Hepatocyte (in vitro differentiated cells): Measurements from ENCODE around the gene SRPK2. TPM values are rescaled to one million over a fixed set of nuclear protein-coding genes. Genes with fewer than 3 reads are reported as not detected.

Source experiments
- DNase-seq: peaks from one replicate; pipeline ENCODE4 v3.0.0-alpha.2; 2016; ENCODE audit warnings: low spot score
- H2AFZ ChIP-seq: fragments of 200-600 bp; sonication (generic); 2 replicates; pipeline ENCODE4 v1.6.0; 2016; ENCODE audit warnings: antibody characterized with exemption, mild to moderate bottlenecking
- H3K27ac ChIP-seq: fragments of 200-600 bp; sonication (generic); 2 replicates; pipeline ENCODE4 v1.5.1; 2016; ENCODE audit warnings: mild to moderate bottlenecking
- H3K27me3 ChIP-seq: fragments of 200-600 bp; sonication (generic); 2 replicates; pipeline ENCODE4 v1.6.1; 2016
- H3K36me3 ChIP-seq: fragments of 200-600 bp; sonication (generic); replicated peaks from 2 replicates; pipeline ENCODE4 v1.5.1; 2016; ENCODE audit warnings: low read depth; ENCODE audit not compliant: insufficient read depth
- H3K4me1 ChIP-seq: fragments of 200-600 bp; sonication (generic); 2 replicates; pipeline ENCODE4 v1.5.1; 2016; ENCODE audit warnings: mild to moderate bottlenecking, moderate library complexity; ENCODE audit not compliant: insufficient read depth
- H3K4me2 ChIP-seq: fragments of 200-600 bp; sonication (generic); 2 replicates; pipeline ENCODE4 v1.6.0; 2016
- H3K4me3 ChIP-seq: fragments of 200-600 bp; sonication (generic); 2 replicates; pipeline ENCODE4 v1.5.1; 2016; ENCODE audit warnings: mild to moderate bottlenecking
- H3K79me2 ChIP-seq: fragments of 200-600 bp; sonication (generic); 2 replicates; pipeline ENCODE4 v1.6.0; 2017; ENCODE audit warnings: mild to moderate bottlenecking
- H3K9me2 ChIP-seq: fragments of 200-600 bp; sonication (generic); replicated peaks from 2 replicates; pipeline ENCODE4 v1.6.0; 2017; ENCODE audit warnings: mild to moderate bottlenecking; ENCODE audit not compliant: insufficient read depth
- H3K9me3 ChIP-seq: fragments of 200-600 bp; sonication (generic); 2 replicates; pipeline ENCODE4 v1.5.1; 2016; ENCODE audit warnings: low read depth, mild to moderate bottlenecking
- H4K20me1 ChIP-seq: fragments of 200-600 bp; sonication (generic); 2 replicates; pipeline ENCODE4 v1.6.0; 2016; ENCODE audit warnings: mild to moderate bottlenecking; ENCODE audit not compliant: insufficient read depth, poor library complexity, severe bottlenecking
- EZH2 ChIP-seq: fragments of 200-600 bp; sonication (generic); IDR thresholded peaks from 2 replicates; pipeline ENCODE4 v1.6.1; 2016; ENCODE audit warnings: antibody characterized with exemption, mild to moderate bottlenecking, borderline replicate concordance
- EZH2phosphoT487 ChIP-seq: fragments of 200-600 bp; sonication (generic); IDR thresholded peaks from one replicate; pipeline ENCODE4 v1.6.1; 2018; ENCODE audit warnings: antibody characterized with exemption, mild to moderate bottlenecking, low read depth, moderate library complexity; ENCODE audit not compliant: unreplicated experiment, severe bottlenecking
- WGBS: methylation state at CpG from one replicate; pipeline ENCODE4 v1.1.6; 2016; ENCODE audit warnings: low lambda C conversion rate; ENCODE audit errors: missing lambda C conversion rate; 5-methylcytosine and 5-hydroxymethylcytosine counted together
- polyA plus RNA-seq: library from polyadenylated mRNA; unstranded; fragments of >200 nt; fragmentation: Nextera tagmentation; extraction: Ambion mirVana; gene quantifications from 2 replicates; pipeline ENCODE4 v1.2.1, GENCODE V29; 2016
- total RNA-seq: library from RNA; depleted of rRNA; stranded (reverse); fragments of >200 nt; gene quantifications from 2 replicates; pipeline ENCODE4 v1.2.3, GENCODE V29; 2014
- TF ChIP-seq, protein P1 (sequence below): fragments of 200-600 bp; sonication (generic); IDR thresholded peaks from 2 replicates; pipeline ENCODE4 v1.5.1; 2016; ENCODE audit warnings: antibody characterized with exemption, mild to moderate bottlenecking; ENCODE audit not compliant: poor library complexity

The SRPK2 gene
- total and polyA plus RNA-seq, 2 experiments from 2014 or later: 41.4 to 46.1 TPM

DNA sequence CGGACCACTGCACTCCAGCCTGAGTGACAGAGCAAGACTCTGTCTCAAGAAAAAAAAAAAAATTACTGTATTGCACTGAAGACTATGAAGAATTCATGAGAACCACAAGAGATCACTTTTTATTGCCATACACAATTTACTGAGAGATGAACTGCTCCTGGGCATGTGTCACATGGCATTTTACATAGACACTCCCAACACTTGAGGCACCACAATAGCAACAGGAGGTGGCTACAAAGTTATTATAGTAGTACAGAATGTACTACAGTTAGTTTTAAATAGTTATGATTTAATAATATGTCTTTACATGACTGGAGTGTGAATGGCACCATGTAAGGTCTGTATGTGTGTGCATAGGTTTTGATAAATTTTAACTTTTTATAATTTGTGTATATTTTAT lies 304.1 kb downstream of the SRPK2 start:
- peaks cover 10% of the 10 kb centered on the region for H4K20me1 ChIP-seq
- H3K9me2 ChIP-seq: no peaks in the 10 kb centered on the region
- no peak overlapping the region for H3K4me3 ChIP-seq
- no peak overlapping the region for H3K27ac ChIP-seq
- H3K27me3 ChIP-seq: no peaks in the 10 kb centered on the region
- no peak for DNase-seq
- H3K4me2 ChIP-seq: no peak overlapping the region
- no peak overlapping the region for H2AFZ ChIP-seq
- H3K36me3 ChIP-seq: no peaks in the 10 kb centered on the region
- no peaks in the 10 kb centered on the region for H3K9me3 ChIP-seq
- TF ChIP-seq EZH2: no peak
- TF ChIP-seq EZH2phosphoT487: no peak
- TF ChIP-seq, protein P1, sequence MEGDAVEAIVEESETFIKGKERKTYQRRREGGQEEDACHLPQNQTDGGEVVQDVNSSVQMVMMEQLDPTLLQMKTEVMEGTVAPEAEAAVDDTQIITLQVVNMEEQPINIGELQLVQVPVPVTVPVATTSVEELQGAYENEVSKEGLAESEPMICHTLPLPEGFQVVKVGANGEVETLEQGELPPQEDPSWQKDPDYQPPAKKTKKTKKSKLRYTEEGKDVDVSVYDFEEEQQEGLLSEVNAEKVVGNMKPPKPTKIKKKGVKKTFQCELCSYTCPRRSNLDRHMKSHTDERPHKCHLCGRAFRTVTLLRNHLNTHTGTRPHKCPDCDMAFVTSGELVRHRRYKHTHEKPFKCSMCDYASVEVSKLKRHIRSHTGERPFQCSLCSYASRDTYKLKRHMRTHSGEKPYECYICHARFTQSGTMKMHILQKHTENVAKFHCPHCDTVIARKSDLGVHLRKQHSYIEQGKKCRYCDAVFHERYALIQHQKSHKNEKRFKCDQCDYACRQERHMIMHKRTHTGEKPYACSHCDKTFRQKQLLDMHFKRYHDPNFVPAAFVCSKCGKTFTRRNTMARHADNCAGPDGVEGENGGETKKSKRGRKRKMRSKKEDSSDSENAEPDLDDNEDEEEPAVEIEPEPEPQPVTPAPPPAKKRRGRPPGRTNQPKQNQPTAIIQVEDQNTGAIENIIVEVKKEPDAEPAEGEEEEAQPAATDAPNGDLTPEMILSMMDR: no peak
- H3K79me2 ChIP-seq: peaks cover 35% of the 10 kb centered on the region
- WGBS: 100% methylated on average over 1 of the region's 1 CpG
- no peaks in the 10 kb centered on the region for H3K4me1 ChIP-seq

DNA sequence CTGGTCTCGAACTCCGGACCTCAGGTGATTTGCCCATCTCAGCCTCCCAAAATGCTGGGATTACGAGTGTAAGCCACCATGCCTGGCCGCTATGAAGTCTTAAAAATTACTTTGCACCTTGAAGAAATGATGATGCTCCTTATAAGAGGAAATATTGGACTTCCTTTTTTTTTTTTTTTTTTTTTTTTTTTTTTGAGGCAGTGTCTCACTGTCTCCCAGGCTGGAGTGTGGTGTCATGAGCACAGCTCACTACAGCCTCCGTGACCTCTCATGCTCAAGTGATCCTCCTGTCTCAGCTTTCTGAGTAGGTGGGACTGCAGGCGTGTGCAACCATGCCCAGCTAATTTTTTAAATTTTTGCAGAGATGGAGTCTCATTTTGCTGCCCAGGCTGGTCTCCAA lies 309.4 kb downstream of the SRPK2 start:
- peaks cover 27% of the 10 kb centered on the region for H3K79me2 ChIP-seq
- no peaks in the 10 kb centered on the region for H3K9me3 ChIP-seq
- no peaks in the 10 kb centered on the region for H3K27me3 ChIP-seq
- no peak for DNase-seq
- no peak overlapping the region for H3K4me3 ChIP-seq
- H3K27ac ChIP-seq: no peak overlapping the region
- TF ChIP-seq EZH2: no peak
- TF ChIP-seq EZH2phosphoT487: no peak
- TF ChIP-seq, protein P1: no peak
- WGBS: 97% methylated on average over 6 of the region's 6 CpGs
- H2AFZ ChIP-seq: no peak overlapping the region
- no peaks in the 10 kb centered on the region for H3K9me2 ChIP-seq
- no peaks in the 10 kb centered on the region for H3K4me1 ChIP-seq
- H3K4me2 ChIP-seq: no peak overlapping the region
- no peaks in the 10 kb centered on the region for H3K36me3 ChIP-seq
- H4K20me1 ChIP-seq: peaks cover 4% of the 10 kb centered on the region

GRCh38 chr7:105073143-105073542 lies 315.6 kb downstream of the SRPK2 start:
- peaks cover 53% of the 10 kb centered on the region for H3K79me2 ChIP-seq
- 90% methylated on average over 1 of the region's 1 CpG for WGBS

More at GRCh38 chr7:105073143-105073542, 315.6 kb downstream of the SRPK2 start:
- no peaks in the 10 kb centered on the region for H3K9me3 ChIP-seq
- no peak for DNase-seq
- H3K4me3 ChIP-seq: no peak overlapping the region
- H3K27me3 ChIP-seq: no peaks in the 10 kb centered on the region
- H3K9me2 ChIP-seq: no peaks in the 10 kb centered on the region
- TF ChIP-seq EZH2 (no peak), EZH2phosphoT487 (no peak)
- TF ChIP-seq, protein P1: no peak
- no peaks in the 10 kb centered on the region for H3K36me3 ChIP-seq
- H3K27ac ChIP-seq: no peak overlapping the region
- H4K20me1 ChIP-seq: no peaks in the 10 kb centered on the region
- no peaks in the 10 kb centered on the region for H3K4me1 ChIP-seq
- H2AFZ ChIP-seq: no peak overlapping the region
- H3K4me2 ChIP-seq: no peak overlapping the region
